Stimulated activated naive CD8-positive, alpha-beta T cell treated with anti-CD3 and anti-CD28 coated beads, Interleukin-15, Interleukin-2, amounts not matched to agents 100 ng/mL and 50 ng/mL, for 24 hours (primary cell): ENCODE data around the gene PSMC6.
"Not testable (repeated sequence)": the region's sequence is repeated elsewhere in the genome, so short reads cannot be mapped to it uniquely, and the experiment has no call there.

Experiments used
- H3K27ac Mint-ChIP-seq: one replicate; pipeline ENCODE4 v1.8.0; 2021; ENCODE audit warnings: mild to moderate bottlenecking, mixed read lengths
- H3K27me3 Mint-ChIP-seq: one replicate; pipeline ENCODE4 v1.8.0; 2021; ENCODE audit warnings: mixed read lengths
- H3K36me3 Mint-ChIP-seq: one replicate; pipeline ENCODE4 v1.8.0; 2021; ENCODE audit warnings: low read depth, mixed read lengths
- H3K4me1 Mint-ChIP-seq: one replicate; pipeline ENCODE4 v1.8.0; 2021; ENCODE audit warnings: low read depth, mixed read lengths
- H3K4me3 Mint-ChIP-seq: one replicate; pipeline ENCODE4 v1.8.0; 2021; ENCODE audit warnings: mild to moderate bottlenecking, mixed read lengths
- H3K9me3 Mint-ChIP-seq: one replicate; pipeline ENCODE4 v1.8.0; 2021; ENCODE audit warnings: mixed read lengths

Gene PSMC6

DNA sequence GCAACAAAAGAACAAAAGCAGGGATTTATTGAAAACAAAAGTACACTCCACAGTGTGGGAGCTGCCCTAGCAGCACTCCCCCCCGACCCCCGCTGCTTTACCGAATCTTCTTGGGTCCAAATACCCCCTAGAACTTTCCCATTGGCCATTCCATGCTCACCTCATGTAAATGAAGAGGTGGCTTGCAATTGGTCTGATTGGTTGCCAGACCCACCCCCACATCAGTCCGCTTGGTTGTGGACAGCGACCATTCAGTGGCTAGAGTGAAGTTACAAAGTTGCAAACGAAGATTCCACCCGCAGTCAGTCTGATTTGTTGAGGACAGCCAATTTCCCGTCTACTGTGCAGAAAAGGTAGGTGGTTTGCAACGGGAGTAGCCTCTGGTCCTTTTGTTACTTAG, 26.8 kb downstream of the PSMC6 start:
- no peak overlapping the region for H3K4me3 Mint-ChIP-seq
- H3K9me3 Mint-ChIP-seq = no peaks in the 10 kb centered on the region
- H3K4me1 Mint-ChIP-seq = peaks cover 70% of the 10 kb centered on the region
- H3K36me3 Mint-ChIP-seq = peaks cover 28% of the 10 kb centered on the region
- H3K27me3 Mint-ChIP-seq = no peaks in the 10 kb centered on the region
- no peak overlapping the region for H3K27ac Mint-ChIP-seq

DNA sequence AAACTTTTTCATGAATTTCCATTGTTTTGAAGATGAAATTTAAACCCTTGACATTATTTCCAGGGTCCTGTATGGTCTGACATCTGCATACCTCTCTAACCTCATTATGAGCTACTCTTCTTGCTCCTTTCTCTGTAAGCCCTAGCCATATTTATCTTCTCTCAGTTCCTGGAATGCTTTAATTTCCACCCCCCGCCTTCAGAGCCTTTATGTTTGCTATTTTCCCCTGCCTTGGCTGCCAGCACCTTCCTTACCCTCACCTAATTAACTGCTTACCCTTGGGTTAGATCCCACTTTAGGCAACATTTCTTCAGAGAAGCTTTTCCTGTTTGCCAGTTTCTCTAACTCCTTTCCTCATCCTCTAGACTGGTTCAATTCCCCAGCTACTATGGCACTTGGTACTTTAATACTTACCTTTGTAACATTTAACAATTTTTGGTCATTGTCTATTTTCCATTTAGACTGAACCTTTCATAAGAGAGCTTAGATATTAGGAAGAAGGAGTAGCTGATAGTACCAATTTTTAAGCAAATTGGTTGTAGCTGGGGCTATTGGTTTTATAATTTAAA, 29.0 kb downstream of the PSMC6 start:
- Mint-ChIP-seq H3K36me3 (peaks cover 33% of the 10 kb centered on the region), H3K4me1 (peaks cover 73% of the 10 kb centered on the region), H3K9me3 (no peaks in the 10 kb centered on the region), H3K27me3 (no peaks in the 10 kb centered on the region), H3K4me3 (no peak overlapping the region), H3K27ac (peak overlapping the region; percentile 70)

DNA sequence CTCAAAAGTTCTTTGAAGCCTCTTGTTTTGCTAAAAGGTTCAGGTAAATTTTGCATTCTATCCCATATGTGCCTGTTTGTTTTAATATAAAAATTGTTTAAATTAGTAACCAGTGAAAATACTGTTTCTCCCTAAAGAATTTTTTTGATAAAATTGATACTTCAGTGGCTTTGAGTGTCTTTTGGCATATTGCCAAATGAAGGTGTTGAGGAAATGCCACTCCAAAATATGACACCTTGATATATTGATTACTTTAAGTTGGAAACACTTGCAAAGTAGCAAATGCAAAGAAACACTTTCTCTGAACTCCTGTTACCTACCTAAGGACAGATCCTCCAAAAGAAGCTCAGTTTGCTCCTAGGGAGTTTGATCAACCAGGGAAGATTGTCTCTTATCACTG, 31.4 kb downstream of the PSMC6 start:
- Mint-ChIP-seq H3K9me3 (no peaks in the 10 kb centered on the region), H3K4me1 (peaks cover 80% of the 10 kb centered on the region), H3K36me3 (peaks cover 26% of the 10 kb centered on the region), H3K4me3 (no peak overlapping the region), H3K27me3 (no peaks in the 10 kb centered on the region), H3K27ac (no peak overlapping the region)

DNA sequence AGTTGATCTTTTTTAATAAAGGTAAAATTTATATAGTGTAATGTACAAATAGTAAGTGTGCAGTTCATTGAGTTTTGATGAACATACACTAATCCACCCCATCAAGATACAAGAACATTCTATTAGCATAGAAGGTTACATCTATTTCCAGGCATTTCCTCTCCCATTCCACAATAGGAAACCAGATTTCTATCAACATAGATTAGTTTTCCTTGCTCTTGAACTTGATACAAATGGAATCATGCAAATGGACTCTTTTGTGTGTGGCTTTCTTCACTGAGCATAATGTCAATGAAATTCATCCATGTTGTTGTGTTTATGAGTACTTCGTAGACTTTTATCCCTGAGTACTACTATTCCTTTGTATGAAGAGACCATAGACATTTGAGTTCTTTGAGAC, 33.8 kb downstream of the PSMC6 start:
- Mint-ChIP-seq H3K36me3 (peaks cover 21% of the 10 kb centered on the region), H3K9me3 (no peaks in the 10 kb centered on the region), H3K27ac (peak overlapping the region; percentile 26), H3K4me1 (peaks cover 79% of the 10 kb centered on the region), H3K4me3 (no peak overlapping the region), H3K27me3 (no peaks in the 10 kb centered on the region)

DNA sequence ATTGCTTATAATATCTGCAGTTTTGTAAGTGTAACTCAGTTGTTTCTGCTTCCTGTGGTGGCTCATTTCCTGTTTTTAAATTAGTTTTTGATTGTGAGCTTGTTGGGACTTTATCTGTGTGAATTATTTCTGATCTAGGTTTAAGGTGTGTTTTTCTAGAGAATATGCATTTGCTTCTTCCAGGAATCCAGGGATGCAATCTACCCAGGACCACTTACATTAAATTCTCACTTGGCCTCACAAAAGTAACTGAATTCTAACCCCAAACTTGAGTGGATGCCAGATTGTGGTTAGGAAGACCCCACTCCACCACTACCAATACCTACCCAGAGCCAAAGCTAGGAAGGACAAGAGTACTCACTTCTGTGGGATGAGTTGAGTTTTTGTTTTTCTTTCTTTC, 34.9 kb downstream of the PSMC6 start:
- peak overlapping the region; percentile 74 for H3K4me3 Mint-ChIP-seq
- no peaks in the 10 kb centered on the region for H3K9me3 Mint-ChIP-seq
- no peaks in the 10 kb centered on the region for H3K27me3 Mint-ChIP-seq
- peaks cover 68% of the 10 kb centered on the region for H3K4me1 Mint-ChIP-seq
- H3K27ac Mint-ChIP-seq = peak overlapping the region; percentile 87
- peaks cover 29% of the 10 kb centered on the region for H3K36me3 Mint-ChIP-seq

DNA sequence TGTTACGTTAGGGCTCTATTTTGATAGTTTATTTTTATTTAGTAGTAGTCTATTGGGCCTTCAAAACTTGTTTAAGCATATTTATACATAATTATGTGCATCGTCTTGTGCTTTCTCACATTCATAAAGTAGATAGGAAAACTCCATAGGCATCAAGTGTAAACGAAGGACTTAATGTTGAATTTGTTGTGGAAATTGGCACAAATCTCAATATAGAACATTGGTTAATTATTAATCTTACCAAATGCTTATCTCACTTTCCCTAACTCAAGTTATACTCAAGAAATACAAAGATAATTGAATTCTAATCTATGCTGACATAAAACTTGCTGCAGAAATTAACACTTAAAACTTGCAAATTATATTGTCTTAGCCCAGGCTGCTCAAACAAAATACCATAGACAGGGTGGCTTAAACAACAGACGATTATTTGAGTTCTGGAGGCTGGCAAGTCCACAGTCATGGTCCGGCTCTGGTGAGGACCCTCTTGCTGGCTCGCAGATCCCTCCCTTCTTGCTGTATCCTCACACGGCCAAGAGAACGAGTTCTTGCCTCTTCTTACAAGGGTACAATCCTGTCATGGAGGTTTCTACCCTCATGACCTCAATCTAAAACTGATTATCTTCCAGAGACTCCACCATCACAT, 41.8 kb downstream of the PSMC6 start:
- Mint-ChIP-seq H3K4me1 (peaks cover 20% of the 10 kb centered on the region), H3K4me3 (no peak overlapping the region), H3K36me3 (peaks cover 40% of the 10 kb centered on the region), H3K27ac (no peak overlapping the region), H3K9me3 (no peaks in the 10 kb centered on the region), H3K27me3 (no peaks in the 10 kb centered on the region)

DNA sequence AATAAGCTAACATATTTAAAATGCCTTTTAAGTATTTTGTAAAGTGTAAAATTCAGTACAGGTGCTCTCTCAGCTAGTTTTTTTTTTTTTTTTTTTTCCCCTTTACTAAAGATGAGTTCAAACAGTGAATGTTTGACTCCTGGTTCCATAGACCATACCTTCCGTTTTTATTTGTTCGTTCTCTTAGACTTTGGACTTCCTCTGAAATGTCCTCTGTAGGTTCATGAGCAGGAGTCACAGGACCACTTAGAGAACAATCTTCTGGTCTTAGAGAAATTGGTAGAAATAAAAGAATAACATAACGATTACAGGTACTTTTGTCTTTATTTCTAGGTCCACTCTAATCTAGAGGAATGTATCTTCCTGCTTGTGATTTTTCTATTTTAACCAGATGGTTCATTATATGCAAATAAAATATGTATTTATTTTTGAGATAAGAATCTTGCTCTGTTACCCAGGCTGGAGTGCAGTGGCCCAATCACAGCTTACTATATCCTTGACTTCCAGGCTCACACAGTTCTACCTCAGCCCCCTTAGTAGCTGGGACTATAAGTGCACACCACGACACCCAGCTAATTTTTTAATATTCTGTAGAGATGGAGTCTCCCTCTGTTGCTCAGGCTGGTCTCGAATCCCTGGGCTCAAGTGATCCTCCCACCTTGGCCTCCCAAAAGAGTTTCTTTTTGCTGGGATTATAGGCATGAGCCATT, 48.8 kb downstream of the PSMC6 start:
- H3K9me3 Mint-ChIP-seq = no peaks in the 10 kb centered on the region
- H3K36me3 Mint-ChIP-seq = peaks cover 16% of the 10 kb centered on the region

DNA sequence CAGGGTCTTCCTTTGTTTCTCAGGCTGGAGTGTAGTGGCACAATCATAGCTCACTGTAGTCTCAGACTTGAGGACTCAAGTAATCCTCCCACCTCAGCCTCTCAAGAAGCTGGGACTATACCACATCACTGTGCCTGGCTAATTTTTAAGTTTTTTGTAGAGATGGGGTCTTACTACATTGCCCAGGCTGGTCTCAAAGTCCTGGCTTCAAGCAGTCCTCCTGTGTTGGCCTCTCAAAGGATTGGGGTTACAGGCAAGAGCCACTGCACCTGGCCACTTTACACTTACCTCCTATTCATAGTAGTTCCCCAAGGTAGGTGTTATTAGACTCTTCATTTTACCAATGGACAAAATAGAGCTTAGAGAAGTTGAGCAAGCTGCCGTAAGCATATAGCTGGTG, 52.1 kb downstream of the PSMC6 start:
- Mint-ChIP-seq H3K27ac (no peak overlapping the region), H3K36me3 (peaks cover 34% of the 10 kb centered on the region), H3K9me3 (no peaks in the 10 kb centered on the region), H3K27me3 (no peaks in the 10 kb centered on the region), H3K4me1 (peaks cover 17% of the 10 kb centered on the region), H3K4me3 (no peak overlapping the region)

More for the DNA sequence above, 48.8 kb downstream of the PSMC6 start:
- no peak overlapping the region for H3K4me3 Mint-ChIP-seq
- no peak overlapping the region for H3K27ac Mint-ChIP-seq
- H3K4me1 Mint-ChIP-seq = no peaks in the 10 kb centered on the region
- H3K27me3 Mint-ChIP-seq = no peaks in the 10 kb centered on the region

DNA sequence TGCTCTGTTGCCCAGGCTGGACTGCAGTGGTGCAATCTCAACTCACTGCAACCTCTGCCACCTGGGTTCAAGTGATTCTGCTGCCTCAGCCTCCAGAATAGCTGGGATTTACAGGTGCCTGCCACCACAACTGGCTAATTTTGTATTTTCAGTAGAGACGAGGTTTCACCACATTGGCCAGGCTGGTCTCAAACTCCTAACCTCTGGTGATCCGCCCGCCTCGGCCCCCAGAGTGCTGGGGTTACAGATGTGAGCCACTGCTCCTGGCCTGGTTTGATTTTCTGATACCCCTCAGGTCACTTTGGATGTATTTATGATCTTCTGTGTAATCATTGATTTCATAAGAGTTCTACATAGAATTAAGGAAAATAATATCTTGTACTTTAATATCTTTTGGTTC, 55.9 kb downstream of the PSMC6 start:
- not testable (repeated sequence) for H3K9me3 Mint-ChIP-seq, H3K27me3 Mint-ChIP-seq, H3K4me3 Mint-ChIP-seq, H3K27ac Mint-ChIP-seq
- Mint-ChIP-seq H3K4me1 (peaks cover 19% of the 10 kb centered on the region), H3K36me3 (peaks cover 41% of the 10 kb centered on the region)

DNA sequence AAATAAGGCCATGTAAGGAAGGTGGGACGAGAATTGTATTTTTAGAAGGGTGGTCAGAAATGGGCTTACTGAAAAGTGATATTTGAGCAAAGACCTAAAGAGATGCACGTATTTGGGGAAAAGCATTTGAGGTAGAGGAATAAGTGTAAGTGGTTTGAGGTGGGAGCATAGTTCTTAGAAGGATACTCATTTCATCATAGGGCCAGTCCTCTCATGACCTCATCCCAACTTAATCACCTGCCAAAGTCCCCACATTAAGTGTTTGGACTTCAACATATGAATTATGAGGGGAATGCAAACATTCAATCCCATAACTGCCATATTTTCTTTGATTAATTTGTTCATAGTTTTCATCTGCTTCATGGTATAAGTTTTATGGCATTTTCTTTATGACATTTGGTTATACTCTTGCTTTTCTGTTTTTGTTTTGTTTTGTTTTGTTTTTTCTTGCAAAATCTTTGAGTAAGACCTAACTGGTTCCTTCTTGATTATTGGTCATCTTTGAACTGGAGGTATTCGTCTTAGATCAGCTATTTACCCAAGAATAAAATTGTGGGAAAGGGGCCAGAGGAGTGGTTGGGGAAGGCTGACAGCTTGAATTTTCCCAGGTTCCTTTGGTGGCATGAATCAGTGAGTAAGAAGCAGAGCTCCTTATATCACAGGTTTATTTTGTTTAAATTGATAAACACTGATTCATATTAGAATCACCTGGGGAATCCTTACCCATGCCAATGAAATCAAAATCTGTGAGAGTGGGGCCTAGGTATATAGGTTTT, 60.2 kb downstream of the PSMC6 start:
- Mint-ChIP-seq H3K4me3 (no peak overlapping the region), H3K9me3 (no peaks in the 10 kb centered on the region), H3K4me1 (peaks cover 29% of the 10 kb centered on the region), H3K27me3 (no peaks in the 10 kb centered on the region), H3K36me3 (peaks cover 53% of the 10 kb centered on the region), H3K27ac (no peak overlapping the region)

DNA sequence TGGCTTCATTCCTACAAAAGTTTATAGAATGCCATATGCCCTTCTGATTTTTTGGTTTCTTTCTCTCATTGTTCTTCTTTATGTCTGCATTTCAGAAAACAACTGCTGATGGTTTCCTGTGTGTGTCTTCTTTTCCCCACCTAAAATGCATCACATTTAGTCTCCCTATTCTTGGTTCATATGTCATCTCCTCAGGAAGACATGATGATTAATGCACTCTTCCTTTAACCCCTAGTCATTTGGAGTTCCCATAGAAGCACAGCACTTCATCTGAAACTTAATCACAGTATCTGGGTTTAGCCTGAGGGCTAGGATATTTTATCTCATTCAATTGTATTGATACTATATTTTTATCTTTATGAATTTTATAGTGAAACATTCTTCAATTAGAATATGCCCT, 62.9 kb downstream of the PSMC6 start:
- Mint-ChIP-seq H3K27ac (peak overlapping the region; percentile 82), H3K36me3 (peaks cover 57% of the 10 kb centered on the region), H3K4me3 (no peak overlapping the region), H3K4me1 (peaks cover 10% of the 10 kb centered on the region), H3K27me3 (no peaks in the 10 kb centered on the region), H3K9me3 (no peaks in the 10 kb centered on the region)

DNA sequence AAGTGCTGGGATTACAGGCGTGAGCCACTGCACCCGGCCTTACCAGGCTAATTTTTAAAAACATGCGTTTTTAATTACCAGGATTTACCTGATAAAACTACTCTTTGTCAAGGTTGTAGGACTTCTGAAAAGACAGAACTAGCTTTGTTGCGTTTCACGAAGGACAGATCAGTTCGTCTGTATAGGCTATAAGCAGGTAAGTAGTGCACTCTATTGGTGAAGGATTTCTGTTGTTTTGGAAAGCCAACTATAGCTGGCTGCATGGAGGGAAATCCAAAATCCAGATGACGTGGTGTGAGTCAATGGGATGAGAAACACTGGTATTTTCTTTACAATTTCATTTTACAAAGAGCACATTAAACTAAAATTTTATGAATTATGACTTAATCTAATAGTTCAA, 69.8 kb downstream of the PSMC6 start:
- H3K4me3 Mint-ChIP-seq = no peak overlapping the region
- H3K4me1 Mint-ChIP-seq = no peaks in the 10 kb centered on the region
- no peaks in the 10 kb centered on the region for H3K27me3 Mint-ChIP-seq
- H3K9me3 Mint-ChIP-seq = no peaks in the 10 kb centered on the region
- peaks cover 56% of the 10 kb centered on the region for H3K36me3 Mint-ChIP-seq
- no peak overlapping the region for H3K27ac Mint-ChIP-seq
